ENCODE data around the gene COL20A1.
"Not testable (repeated sequence)": the region's sequence is repeated elsewhere in the genome, so short reads cannot be mapped to it uniquely, and the experiment has no call there.

Gene COL20A1

DNA sequence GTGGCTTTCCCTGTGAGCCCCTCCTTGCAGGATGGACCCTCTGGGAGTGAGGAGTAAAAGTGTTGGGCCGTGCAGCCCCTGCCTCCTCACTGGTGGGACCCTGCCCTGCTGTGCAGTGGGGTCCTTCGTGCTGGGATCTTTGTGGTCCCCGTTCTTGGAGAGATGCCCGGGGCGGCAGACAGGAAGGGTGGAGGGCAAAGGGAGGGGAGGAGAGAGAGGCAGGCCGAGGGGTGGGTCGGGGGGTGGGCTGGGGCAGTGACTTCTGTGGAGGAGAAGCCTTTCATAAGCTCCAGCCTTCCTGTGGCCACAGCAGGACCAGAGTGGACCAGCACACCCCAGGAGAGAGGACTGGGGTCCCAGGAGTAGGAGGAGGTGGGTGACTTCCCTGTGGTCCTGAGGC, at the start of gene COL20A1:
Gene COL20A1 (plus strand): TSS at position 283 of the 400 bp plus-strand sequence. CDS start 1,922 bp downstream, outside the sequence.
- Histone ChIP-seq H3K9ac (ENCODE audit: low read depth in 1 of 2, low read length in 2 of 2) (no peak within 1 kb of the TSS), H3K4me1 (ENCODE audit: control insufficient read depth in 2 of 2, insufficient read depth in 2 of 2, low read length in 2 of 2) (no peaks in the 10 kb centered on the region), H3K4me3 (ENCODE audit: low read length in 2 of 2) (no peak within 1 kb of the TSS), H3K36me3 (ENCODE audit: control insufficient read depth in 2 of 2, insufficient read depth in 2 of 2, low read length in 2 of 2) (peaks cover 5 to 10% of the 10 kb centered on the region in 2 donors), H3K27me3 (ENCODE audit: control insufficient read depth in 2 of 2, insufficient read depth in 2 of 2, low read length in 2 of 2) (peaks cover 14 to 24% of the 10 kb centered on the region in 2 donors), H3K27ac (ENCODE audit: low read depth in 2 of 2, low read length in 2 of 2) (no peak within 1 kb of the TSS), H3K9me3 (ENCODE audit: control insufficient read depth in 2 of 2, low read length in 2 of 2) (no peaks in the 10 kb centered on the region)

DNA sequence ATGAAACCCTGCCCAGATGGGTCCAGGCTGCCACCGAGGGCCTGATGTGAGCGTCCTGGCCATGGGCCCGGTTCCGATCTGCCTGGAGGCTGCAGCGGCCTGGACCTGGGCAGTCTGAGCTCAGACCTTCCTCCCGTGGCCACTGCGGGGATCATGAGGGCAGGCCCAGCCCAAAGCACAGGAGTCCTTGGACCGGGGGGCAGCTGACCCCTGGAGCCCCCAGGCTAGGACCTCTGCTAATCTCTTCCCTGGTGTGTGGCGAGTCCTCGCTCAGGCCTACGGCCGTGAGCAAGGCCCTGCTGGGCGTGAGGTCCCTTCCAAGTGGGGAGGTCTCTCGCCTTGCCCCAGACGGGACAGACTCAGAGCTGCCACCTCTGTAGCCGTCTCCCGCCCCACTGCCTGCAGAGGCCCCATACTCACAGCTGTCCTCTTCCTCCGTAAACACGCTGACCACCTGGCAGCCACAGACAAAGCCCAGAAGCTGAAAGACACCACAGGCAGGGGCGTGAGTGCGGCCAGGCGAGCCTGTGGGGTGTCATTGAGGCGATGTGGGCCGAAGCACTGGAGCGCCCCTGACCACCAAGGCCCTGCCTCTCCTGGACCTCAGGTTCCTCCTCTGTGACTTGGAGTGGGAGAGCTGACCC, 49.3 kb upstream of the COL20A1 start:
- Histone ChIP-seq H3K27me3 (ENCODE audit: control insufficient read depth in 2 of 2, insufficient read depth in 2 of 2, low read length in 2 of 2) (peaks cover 0 to 11% of the 10 kb centered on the region in 2 donors), H3K4me3 (ENCODE audit: low read length in 2 of 2) (no peak overlapping the region), H3K9ac (ENCODE audit: low read depth in 1 of 2, low read length in 2 of 2) (no peak overlapping the region), H3K27ac (ENCODE audit: low read depth in 2 of 2, low read length in 2 of 2) (no peak overlapping the region), H3K4me1 (ENCODE audit: control insufficient read depth in 2 of 2, insufficient read depth in 2 of 2, low read length in 2 of 2) (no peaks in the 10 kb centered on the region), H3K9me3 (ENCODE audit: control insufficient read depth in 2 of 2, low read length in 2 of 2) (no peaks in the 10 kb centered on the region), H3K36me3 (ENCODE audit: control insufficient read depth in 2 of 2, insufficient read depth in 2 of 2, low read length in 2 of 2) (no peaks in the 10 kb centered on the region)

DNA sequence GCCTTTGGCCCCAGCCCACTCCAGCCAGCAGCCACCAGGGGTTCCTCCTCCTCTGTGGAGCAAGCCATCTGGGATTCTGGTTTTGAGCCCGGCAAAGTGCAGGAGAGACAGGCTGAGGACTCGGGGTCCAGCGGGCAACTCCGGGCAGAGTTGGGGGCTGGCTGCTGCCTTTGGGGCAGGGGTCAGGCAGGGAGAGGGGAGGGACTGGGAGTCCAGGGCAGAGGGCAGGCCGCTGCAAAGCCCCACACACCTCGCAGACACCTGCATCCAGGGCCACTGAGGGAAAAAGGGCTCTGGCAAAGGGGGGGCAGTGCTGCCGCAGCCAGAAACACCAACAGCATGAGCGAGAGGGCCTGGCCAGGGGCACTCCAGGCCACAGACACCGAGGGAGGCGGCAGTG, 48.5 kb upstream of the COL20A1 start:
- no peak overlapping the region for H3K4me3 ChIP-seq (ENCODE audit: low read length in 2 of 2)
- peaks cover 0 to 11% of the 10 kb centered on the region in 2 donors for H3K27me3 ChIP-seq (ENCODE audit: control insufficient read depth in 2 of 2, insufficient read depth in 2 of 2, low read length in 2 of 2)
- H3K27ac ChIP-seq (ENCODE audit: low read depth in 2 of 2, low read length in 2 of 2), result no peak overlapping the region
- no peaks in the 10 kb centered on the region for H3K36me3 ChIP-seq (ENCODE audit: control insufficient read depth in 2 of 2, insufficient read depth in 2 of 2, low read length in 2 of 2)
- H3K4me1 ChIP-seq (ENCODE audit: control insufficient read depth in 2 of 2, insufficient read depth in 2 of 2, low read length in 2 of 2), result no peaks in the 10 kb centered on the region
- H3K9ac ChIP-seq (ENCODE audit: low read depth in 1 of 2, low read length in 2 of 2), result no peak overlapping the region
- H3K9me3 ChIP-seq (ENCODE audit: control insufficient read depth in 2 of 2, low read length in 2 of 2), result no peaks in the 10 kb centered on the region

DNA sequence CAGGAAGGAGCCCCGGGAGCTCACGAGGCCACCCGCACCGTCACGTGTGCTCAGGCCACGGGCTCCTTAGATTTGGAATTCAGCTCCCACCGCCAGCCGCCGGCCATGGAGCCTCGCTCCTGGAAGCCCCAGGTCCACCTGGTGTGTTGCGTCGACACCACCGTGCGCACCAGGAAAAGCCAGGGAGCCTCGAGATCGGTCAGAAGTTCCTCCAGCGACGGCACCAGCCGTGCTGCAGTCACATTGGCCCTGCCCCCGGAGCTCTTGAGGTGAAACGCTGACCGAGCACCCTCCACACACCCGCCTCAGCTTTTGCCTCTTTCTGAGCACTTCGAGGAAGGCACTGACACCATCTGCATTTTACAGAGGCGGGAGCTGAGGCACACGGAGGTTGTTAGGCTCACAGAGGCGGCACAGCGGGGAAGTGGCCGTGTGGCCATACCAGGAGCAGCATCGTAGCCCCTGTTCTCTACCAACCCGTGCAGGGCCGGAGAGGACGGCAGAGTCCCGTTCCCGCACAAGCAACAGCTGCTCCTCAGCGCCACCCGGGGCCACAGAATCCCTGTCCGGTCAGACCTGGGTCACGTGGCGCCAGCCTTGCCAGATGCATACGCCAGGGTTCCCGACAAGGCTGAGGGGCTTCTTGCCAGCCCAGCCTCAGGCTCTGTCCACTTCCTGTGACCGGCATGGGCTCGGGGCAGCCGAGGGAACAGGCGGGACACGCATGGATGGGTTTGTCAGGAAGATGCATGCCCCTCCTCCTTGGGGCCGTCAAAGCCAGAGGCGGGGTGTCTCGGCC, 46.3 kb upstream of the COL20A1 start:
- Histone ChIP-seq H3K36me3 (ENCODE audit: control insufficient read depth in 2 of 2, insufficient read depth in 2 of 2, low read length in 2 of 2) (no peaks in the 10 kb centered on the region), H3K27ac (ENCODE audit: low read depth in 2 of 2, low read length in 2 of 2) (no peak overlapping the region), H3K4me3 (ENCODE audit: low read length in 2 of 2) (no peak overlapping the region), H3K27me3 (ENCODE audit: control insufficient read depth in 2 of 2, insufficient read depth in 2 of 2, low read length in 2 of 2) (peaks cover 0 to 11% of the 10 kb centered on the region in 2 donors), H3K9me3 (ENCODE audit: control insufficient read depth in 2 of 2, low read length in 2 of 2) (no peaks in the 10 kb centered on the region), H3K4me1 (ENCODE audit: control insufficient read depth in 2 of 2, insufficient read depth in 2 of 2, low read length in 2 of 2) (no peaks in the 10 kb centered on the region), H3K9ac (ENCODE audit: low read depth in 1 of 2, low read length in 2 of 2) (no peak overlapping the region)

DNA sequence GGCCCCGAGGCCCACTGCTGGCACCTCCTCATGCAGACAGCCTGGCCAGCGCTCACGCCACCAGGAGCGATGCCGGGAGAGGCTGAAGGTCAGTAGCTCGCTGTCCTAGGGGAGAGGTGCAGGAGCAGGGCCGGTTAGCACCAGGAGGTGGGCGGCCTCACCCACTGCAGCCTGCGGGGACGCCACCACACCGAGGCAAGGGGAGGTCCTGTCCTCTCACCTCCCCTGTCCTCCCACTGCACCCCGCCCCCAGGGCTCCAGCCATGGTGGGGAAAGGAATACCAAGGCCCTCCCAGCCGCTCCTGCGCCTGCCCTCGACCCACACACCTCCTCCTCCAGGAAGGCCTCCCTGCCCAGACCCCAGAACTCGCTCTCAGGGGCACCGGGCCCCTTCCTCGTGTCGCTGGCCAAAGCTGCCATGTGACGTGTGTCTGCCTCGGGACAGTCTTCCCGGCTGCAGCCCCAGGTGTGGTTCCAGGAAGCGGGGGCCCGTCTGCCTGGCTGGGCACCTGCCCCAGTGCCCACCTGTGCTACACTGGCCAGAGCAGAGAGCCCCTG, 45.2 kb upstream of the COL20A1 start:
- Histone ChIP-seq H3K27me3 (ENCODE audit: control insufficient read depth in 2 of 2, insufficient read depth in 2 of 2, low read length in 2 of 2) (peaks cover 3 to 11% of the 10 kb centered on the region in 2 donors), H3K36me3 (ENCODE audit: control insufficient read depth in 2 of 2, insufficient read depth in 2 of 2, low read length in 2 of 2) (no peaks in the 10 kb centered on the region), H3K4me1 (ENCODE audit: control insufficient read depth in 2 of 2, insufficient read depth in 2 of 2, low read length in 2 of 2) (no peaks in the 10 kb centered on the region), H3K4me3 (ENCODE audit: low read length in 2 of 2) (no peak overlapping the region), H3K27ac (ENCODE audit: low read depth in 2 of 2, low read length in 2 of 2) (no peak overlapping the region), H3K9ac (ENCODE audit: low read depth in 1 of 2, low read length in 2 of 2) (no peak overlapping the region), H3K9me3 (ENCODE audit: control insufficient read depth in 2 of 2, low read length in 2 of 2) (no peaks in the 10 kb centered on the region)

DNA sequence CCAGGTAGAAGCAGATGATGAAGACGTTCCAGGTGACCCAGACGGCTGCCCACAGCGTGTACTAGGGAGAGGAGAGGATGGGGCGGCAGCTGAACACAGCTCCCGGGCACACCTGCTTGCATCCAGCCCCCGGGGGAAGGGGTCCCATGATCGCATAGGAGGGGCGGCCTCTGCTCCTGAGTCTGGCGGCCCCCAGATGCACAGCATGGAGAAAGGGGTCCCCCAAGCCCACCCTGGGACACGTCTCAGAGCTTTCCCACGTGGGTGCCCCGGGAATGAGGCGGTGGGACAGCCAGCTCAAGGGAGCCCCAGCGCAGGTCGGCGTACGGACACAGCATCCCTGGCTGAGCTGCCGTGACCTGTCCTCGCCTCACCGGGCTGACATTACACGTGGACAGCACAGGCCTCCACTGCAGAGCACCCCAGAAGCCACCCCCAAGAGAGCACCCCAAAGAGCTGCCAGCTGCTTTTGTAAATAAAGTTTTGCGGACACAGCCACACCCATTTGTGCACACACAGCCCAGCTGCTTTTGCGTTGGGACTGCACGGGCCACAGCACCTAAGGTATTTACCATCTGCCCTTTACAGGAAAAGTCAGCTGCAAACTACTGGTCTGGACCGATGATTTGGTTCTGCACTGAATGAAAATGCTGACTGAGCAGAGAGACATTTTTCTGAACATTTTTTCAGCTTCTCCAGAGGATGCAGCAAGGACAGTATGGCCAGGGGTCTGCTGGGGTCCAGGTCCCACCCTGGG, 44.0 kb upstream of the COL20A1 start:
- Histone ChIP-seq H3K36me3 (ENCODE audit: control insufficient read depth in 2 of 2, insufficient read depth in 2 of 2, low read length in 2 of 2) (no peaks in the 10 kb centered on the region), H3K9ac (ENCODE audit: low read depth in 1 of 2, low read length in 2 of 2) (no peak overlapping the region), H3K27me3 (ENCODE audit: control insufficient read depth in 2 of 2, insufficient read depth in 2 of 2, low read length in 2 of 2) (peaks cover 7 to 11% of the 10 kb centered on the region in 2 donors), H3K4me3 (ENCODE audit: low read length in 2 of 2) (no peak overlapping the region), H3K27ac (ENCODE audit: low read depth in 2 of 2, low read length in 2 of 2) (no peak overlapping the region), H3K9me3 (ENCODE audit: control insufficient read depth in 2 of 2, low read length in 2 of 2) (no peaks in the 10 kb centered on the region), H3K4me1 (ENCODE audit: control insufficient read depth in 2 of 2, insufficient read depth in 2 of 2, low read length in 2 of 2) (no peaks in the 10 kb centered on the region)

DNA sequence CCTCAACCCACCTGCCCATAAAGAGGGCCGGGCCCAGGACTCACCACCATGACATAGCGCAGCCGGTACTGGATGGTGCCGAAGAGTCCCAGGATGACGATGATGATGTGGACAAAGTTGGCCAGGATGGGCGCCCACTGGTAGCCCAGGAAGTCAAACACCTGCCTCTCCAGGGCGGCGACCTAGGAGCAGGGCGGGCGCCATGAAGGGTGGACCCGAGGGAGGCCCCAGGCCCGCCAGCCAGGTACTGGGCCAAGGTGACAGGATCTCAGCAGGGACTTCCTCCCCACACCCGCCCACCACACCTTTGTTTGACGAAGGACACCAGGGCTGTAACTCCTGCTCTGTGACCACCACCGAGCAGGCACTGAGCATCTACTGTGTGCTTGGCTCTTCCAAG, 43.1 kb upstream of the COL20A1 start:
- Histone ChIP-seq H3K27me3 (ENCODE audit: control insufficient read depth in 2 of 2, insufficient read depth in 2 of 2, low read length in 2 of 2) (peaks cover 10 to 12% of the 10 kb centered on the region in 2 donors), H3K27ac (ENCODE audit: low read depth in 2 of 2, low read length in 2 of 2) (no peak overlapping the region), H3K9me3 (ENCODE audit: control insufficient read depth in 2 of 2, low read length in 2 of 2) (no peaks in the 10 kb centered on the region), H3K36me3 (ENCODE audit: control insufficient read depth in 2 of 2, insufficient read depth in 2 of 2, low read length in 2 of 2) (no peaks in the 10 kb centered on the region), H3K4me1 (ENCODE audit: control insufficient read depth in 2 of 2, insufficient read depth in 2 of 2, low read length in 2 of 2) (no peaks in the 10 kb centered on the region), H3K9ac (ENCODE audit: low read depth in 1 of 2, low read length in 2 of 2) (no peak overlapping the region), H3K4me3 (ENCODE audit: low read length in 2 of 2) (no peak overlapping the region)

DNA sequence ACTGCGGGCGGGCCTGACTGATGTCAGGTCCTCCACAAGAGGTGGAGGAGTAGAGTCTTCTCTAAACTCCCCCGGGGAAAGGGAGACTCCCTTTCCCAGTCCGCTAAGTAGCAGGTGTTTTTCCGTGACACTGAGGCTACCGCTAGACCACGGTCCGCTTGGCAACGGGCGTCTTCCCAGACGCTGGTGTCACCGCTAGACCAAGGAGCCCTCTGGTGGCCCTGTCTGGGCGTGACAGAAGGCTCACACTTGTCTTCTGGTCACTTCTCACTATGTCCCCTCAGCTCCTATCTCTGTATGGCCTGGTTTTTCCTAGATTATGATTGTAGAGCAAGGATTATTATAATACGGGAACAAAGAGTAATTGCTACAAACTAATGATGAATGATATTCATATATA, 41.6 kb upstream of the COL20A1 start:
- H3K27ac ChIP-seq (ENCODE audit: low read depth in 2 of 2, low read length in 2 of 2); H3K9ac ChIP-seq (ENCODE audit: low read depth in 1 of 2, low read length in 2 of 2); H3K36me3 ChIP-seq (ENCODE audit: control insufficient read depth in 2 of 2, insufficient read depth in 2 of 2, low read length in 2 of 2); H3K4me1 ChIP-seq (ENCODE audit: control insufficient read depth in 2 of 2, insufficient read depth in 2 of 2, low read length in 2 of 2); H3K4me3 ChIP-seq (ENCODE audit: low read length in 2 of 2); H3K9me3 ChIP-seq (ENCODE audit: control insufficient read depth in 2 of 2, low read length in 2 of 2): not testable (repeated sequence)
- H3K27me3 ChIP-seq (ENCODE audit: control insufficient read depth in 2 of 2, insufficient read depth in 2 of 2, low read length in 2 of 2), result peaks cover 21 to 26% of the 10 kb centered on the region in 2 donors

DNA sequence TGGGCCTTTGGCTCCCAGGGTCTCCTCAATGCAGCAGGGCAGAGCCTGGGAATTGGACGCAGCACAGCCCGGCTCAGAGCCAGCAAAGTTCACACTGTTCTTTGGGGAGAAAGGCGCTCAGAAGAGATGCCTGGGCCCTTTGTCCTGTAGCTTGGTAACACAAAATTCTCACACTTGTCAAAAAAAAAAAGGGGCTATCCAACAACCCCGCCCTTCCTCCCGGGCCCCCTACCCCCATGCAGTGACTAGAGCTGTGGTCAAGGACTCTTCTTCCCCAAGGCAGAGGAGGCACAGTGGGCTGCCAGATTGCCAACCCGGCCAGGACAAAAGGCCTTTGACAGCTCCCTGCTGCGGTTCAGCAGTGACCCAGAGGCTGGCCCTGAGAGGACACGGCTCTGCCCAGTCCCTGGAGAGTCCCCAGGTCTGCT, 40.7 kb upstream of the COL20A1 start:
- no peaks in the 10 kb centered on the region for H3K36me3 ChIP-seq (ENCODE audit: control insufficient read depth in 2 of 2, insufficient read depth in 2 of 2, low read length in 2 of 2)
- no peak overlapping the region for H3K27ac ChIP-seq (ENCODE audit: low read depth in 2 of 2, low read length in 2 of 2)
- no peaks in the 10 kb centered on the region for H3K4me1 ChIP-seq (ENCODE audit: control insufficient read depth in 2 of 2, insufficient read depth in 2 of 2, low read length in 2 of 2)
- no peak overlapping the region for H3K9ac ChIP-seq (ENCODE audit: low read depth in 1 of 2, low read length in 2 of 2)
- no peak overlapping the region for H3K4me3 ChIP-seq (ENCODE audit: low read length in 2 of 2)
- peaks cover 19 to 21% of the 10 kb centered on the region in 2 donors for H3K27me3 ChIP-seq (ENCODE audit: control insufficient read depth in 2 of 2, insufficient read depth in 2 of 2, low read length in 2 of 2)
- H3K9me3 ChIP-seq (ENCODE audit: control insufficient read depth in 2 of 2, low read length in 2 of 2), result no peaks in the 10 kb centered on the region

DNA sequence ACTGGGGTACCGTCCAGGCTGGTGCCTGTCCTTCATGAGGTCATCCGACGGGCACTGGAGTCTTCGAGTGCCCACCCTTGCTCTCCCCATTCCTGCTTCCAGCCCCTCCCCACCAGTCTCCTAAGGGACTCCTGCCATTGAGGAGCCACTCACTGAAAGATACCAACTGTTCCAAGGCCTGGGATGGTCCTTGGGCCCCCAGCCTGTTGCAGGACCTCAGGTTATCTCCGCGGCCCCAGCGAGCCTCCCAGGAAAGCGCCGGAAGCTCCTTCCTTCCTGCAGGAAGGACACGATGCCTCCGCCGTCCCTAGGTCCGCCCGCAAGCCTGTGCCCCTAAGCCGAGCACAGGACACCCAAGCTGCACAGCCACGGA, 39.9 kb upstream of the COL20A1 start:
- H3K9me3 ChIP-seq (ENCODE audit: control insufficient read depth in 2 of 2, low read length in 2 of 2), result no peaks in the 10 kb centered on the region
- no peak overlapping the region for H3K4me3 ChIP-seq (ENCODE audit: low read length in 2 of 2)
- H3K27me3 ChIP-seq (ENCODE audit: control insufficient read depth in 2 of 2, insufficient read depth in 2 of 2, low read length in 2 of 2), result peaks cover 21 to 22% of the 10 kb centered on the region in 2 donors
- no peaks in the 10 kb centered on the region for H3K4me1 ChIP-seq (ENCODE audit: control insufficient read depth in 2 of 2, insufficient read depth in 2 of 2, low read length in 2 of 2)
- no peak overlapping the region for H3K27ac ChIP-seq (ENCODE audit: low read depth in 2 of 2, low read length in 2 of 2)
- H3K36me3 ChIP-seq (ENCODE audit: control insufficient read depth in 2 of 2, insufficient read depth in 2 of 2, low read length in 2 of 2), result no peaks in the 10 kb centered on the region
- H3K9ac ChIP-seq (ENCODE audit: low read depth in 1 of 2, low read length in 2 of 2), result no peak overlapping the region
